ENCODE results near the gene TRIM44.

TRIM44 gene

GRCh38 chr11:35624781-35625180, 37.8 kb upstream of the TRIM44 start:
- TF ChIP-seq, protein P1, sequence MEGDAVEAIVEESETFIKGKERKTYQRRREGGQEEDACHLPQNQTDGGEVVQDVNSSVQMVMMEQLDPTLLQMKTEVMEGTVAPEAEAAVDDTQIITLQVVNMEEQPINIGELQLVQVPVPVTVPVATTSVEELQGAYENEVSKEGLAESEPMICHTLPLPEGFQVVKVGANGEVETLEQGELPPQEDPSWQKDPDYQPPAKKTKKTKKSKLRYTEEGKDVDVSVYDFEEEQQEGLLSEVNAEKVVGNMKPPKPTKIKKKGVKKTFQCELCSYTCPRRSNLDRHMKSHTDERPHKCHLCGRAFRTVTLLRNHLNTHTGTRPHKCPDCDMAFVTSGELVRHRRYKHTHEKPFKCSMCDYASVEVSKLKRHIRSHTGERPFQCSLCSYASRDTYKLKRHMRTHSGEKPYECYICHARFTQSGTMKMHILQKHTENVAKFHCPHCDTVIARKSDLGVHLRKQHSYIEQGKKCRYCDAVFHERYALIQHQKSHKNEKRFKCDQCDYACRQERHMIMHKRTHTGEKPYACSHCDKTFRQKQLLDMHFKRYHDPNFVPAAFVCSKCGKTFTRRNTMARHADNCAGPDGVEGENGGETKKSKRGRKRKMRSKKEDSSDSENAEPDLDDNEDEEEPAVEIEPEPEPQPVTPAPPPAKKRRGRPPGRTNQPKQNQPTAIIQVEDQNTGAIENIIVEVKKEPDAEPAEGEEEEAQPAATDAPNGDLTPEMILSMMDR (IDR thresholded peaks at IDR 0.05; ENCODE audit: extremely low read depth, missing control alignments), result no peak
- DNase-seq (ENCODE audit: low spot score), result no peak

DNA sequence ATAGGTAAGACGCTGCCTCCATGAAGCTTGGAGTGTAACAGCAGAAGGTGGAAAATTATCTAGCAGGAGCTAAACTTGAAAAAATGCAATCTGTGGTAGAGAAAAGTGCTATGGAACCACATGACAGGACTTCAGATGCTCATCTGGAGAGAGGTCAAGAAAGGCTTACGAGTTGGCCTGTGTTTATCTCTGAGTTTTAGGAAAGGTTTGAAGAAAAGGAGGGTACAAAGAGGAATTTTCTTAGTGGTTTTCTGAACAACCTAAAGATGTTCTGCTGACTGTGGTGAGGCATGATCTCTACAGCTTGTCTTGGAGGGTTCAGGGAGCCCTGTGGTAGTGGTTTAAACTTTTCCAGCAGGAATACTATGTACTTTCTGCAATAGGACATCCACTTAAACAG, 36.1 kb upstream of the TRIM44 start:
- DNase-seq (ENCODE audit: low spot score), result no peak
- TF ChIP-seq, protein P1 (IDR thresholded peaks at IDR 0.05; ENCODE audit: extremely low read depth, missing control alignments), result no peak

DNA sequence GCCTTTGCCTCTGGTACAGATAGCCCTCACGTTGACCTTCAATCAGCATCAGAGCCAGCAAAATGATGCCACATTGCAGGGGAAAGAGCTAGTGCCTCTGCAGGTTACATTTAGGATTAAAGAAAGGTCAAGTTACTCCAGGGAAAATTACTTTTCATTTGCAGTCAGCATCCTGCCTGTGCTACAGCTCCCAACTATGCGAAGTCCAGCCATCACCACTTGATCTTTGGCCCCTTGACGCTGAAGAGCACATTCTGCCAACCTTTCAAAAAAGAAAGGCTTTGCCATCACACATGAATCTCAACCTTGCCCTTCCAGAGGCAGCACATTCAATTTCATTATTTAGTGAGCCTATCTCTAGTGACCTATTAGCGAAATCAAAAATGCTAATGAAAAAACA, 33.1 kb upstream of the TRIM44 start:
- DNase-seq (ENCODE audit: low spot score), result no peak
- TF ChIP-seq, protein P1 (IDR thresholded peaks at IDR 0.05; ENCODE audit: extremely low read depth, missing control alignments), result no peak

DNA sequence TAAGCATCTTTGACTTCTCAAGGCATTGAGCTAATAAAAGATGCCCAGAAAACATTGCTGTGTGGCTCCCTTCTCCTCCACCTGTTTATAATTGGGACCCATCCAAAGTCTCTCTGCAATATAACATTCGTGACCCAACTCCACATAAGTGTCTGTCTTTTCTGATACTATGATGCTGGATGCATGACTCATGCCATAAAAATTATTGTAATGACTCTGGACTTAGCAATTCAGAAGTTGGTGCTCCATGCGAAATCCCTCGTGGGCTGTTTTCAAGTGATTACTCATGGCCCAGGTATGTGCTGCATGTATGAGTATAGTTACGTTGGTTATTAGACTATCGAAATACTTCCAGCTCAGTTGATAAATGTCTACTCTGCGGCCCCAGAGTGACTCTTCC, 32.7 kb upstream of the TRIM44 start:
- DNase-seq (ENCODE audit: low spot score), result no peak
- TF ChIP-seq, protein P1 (IDR thresholded peaks at IDR 0.05; ENCODE audit: extremely low read depth, missing control alignments), result no peak

DNA sequence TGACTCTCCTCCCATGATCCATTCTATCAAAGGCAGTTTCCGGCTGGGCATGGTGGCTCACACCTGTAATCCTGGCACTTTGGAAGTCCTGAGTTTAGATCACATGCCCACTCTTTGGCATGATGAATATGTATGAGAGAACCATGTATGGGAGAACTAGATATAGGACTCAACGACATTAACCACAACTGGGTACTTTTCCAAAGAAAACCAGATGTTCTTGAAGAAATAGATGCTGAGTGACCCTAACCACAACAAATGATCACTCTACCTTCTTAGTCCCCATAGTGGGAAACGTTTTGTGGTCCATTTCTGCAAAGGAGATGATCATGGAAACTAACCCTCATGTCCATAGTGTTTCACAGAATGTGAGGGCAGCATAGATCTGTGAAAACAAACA, 30.7 kb upstream of the TRIM44 start:
- TF ChIP-seq, protein P1 (IDR thresholded peaks at IDR 0.05; ENCODE audit: extremely low read depth, missing control alignments), result no peak
- no peak for DNase-seq (ENCODE audit: low spot score)

DNA sequence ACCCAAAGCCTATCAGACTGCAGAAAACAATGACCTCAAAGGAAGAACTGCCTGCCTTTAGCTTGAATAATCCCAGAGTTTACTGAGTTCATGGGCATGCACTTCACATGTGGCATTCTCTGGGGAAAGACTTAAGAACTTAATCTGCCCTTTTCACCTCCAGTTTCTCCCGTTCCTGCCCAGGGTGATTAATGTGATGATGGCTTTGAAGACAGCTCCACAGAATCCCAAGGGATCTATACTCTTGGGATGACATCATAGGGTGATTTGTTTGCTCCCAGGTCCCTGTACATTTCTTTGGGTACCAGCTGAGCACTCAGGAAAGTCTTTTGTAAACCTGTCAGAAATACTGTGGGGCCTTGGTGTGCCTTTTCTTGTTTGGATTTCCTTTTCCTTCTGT, 30.3 kb upstream of the TRIM44 start:
- TF ChIP-seq, protein P1 (IDR thresholded peaks at IDR 0.05; ENCODE audit: extremely low read depth, missing control alignments), result no peak
- no peak for DNase-seq (ENCODE audit: low spot score)

DNA sequence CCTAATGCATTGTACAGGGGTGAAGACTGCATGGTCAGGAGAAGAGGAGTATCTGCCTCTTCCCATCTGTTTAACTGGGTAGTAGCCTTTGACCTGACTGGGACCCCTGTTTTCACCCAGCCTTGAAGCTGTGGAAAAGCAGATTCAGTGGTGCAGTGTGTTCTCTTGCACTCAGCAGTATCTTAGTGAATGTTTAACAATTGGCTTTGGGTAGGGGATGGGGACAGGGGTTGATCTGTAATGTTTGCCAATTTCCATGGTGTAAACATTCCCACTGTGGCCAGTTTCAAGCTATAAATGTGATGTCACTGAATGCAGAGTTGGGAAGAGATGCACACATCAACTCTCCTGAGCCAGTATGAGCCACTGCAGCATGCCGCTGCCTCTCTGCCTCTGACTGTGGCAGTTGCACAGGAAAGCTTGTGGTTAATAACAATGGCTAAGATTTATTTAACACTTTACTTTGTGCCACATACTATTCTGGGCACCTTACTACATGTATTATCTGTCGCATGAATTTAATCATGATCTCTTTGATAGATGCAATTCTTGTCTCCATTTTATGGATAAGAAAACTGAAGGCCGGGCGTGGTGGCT, 28.6 kb upstream of the TRIM44 start:
- TF ChIP-seq, protein P1 (IDR thresholded peaks at IDR 0.05; ENCODE audit: extremely low read depth, missing control alignments), result no peak
- no peak for DNase-seq (ENCODE audit: low spot score)
